ENCODE data around the gene NMNAT1. TPM values are rescaled to one million over a fixed set of nuclear protein-coding genes. Genes with fewer than 3 reads are reported as not detected.
"Not testable (repeated sequence)": the region's sequence is repeated elsewhere in the genome, so short reads cannot be mapped to it uniquely, and the experiment has no call there.

NMNAT1 gene
- total RNA-seq, 4 donors from 2014 or later, result 7.1 to 39.8 (median 17.9) TPM

- no peaks in the 10 kb centered on the region for H3K9me3 ChIP-seq
- TF ChIP-seq CTCF (IDR thresholded peaks at IDR 0.05), result no peak
- no peak for TF ChIP-seq POLR2A (IDR thresholded peaks at IDR 0.05)
- no peak for TF ChIP-seq POLR2AphosphoS5 (IDR thresholded peaks at IDR 0.05)
- TF ChIP-seq EP300 (IDR thresholded peaks at IDR 0.05; ENCODE audit: low read depth), result no peak
- peaks cover 0 to 17% (median 14%) of the 10 kb centered on the region in 4 donors for H3K4me1 ChIP-seq
- H3K36me3 ChIP-seq, result no peaks in the 10 kb centered on the region
- H3K27me3 ChIP-seq, result peaks cover 47% of the 10 kb centered on the region
- in situ Hi-C loops (cut with MboI; ENCODE audit: low pct_ligation_motif_present in 1 of 4, low pct_unique_long_range_greater_than_20kb in 1 of 4, low sequenced_read_pairs in 3 of 4), result no loop called here
- H3K4me3 ChIP-seq, result no peak overlapping the region
- intact Hi-C loops (cut with DNase I; ENCODE audit: low total_unique reads), result no loop called here
- no peak for DNase-seq
- 88 to 100% methylated on average over 4 to 8 of the region's 8 CpGs for WGBS, 2 donors (ENCODE audit: low coverage in 1 of 2)
- no peak overlapping the region for H3K27ac ChIP-seq
Observed at GRCh38 chr1:10001016-10001665, 57.9 kb downstream of the NMNAT1 start.

DNA sequence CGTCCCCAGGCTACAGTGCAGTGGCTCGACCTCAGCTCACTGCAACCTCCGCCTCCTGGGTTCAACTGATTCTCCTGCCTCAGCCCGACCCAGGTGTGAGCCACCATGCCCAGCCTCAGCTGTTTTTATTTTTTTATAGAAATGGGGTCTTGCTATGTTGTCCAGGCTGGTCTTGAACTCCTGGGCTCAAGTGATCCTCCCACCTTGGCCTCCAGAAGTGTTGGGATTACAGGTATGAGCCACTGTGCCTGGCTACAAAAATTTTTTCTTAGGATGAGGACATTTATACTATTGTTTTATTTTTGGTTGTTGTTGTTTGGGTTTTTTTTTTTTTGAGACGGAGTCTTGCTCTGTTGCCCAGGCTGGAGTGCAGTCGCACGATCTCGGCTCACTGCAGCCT lies 62.0 kb downstream of the NMNAT1 start:
- WGBS, 2 donors (ENCODE audit: low coverage in 1 of 2), result 87 to 91% methylated on average over 8 of the region's 8 CpGs
- H3K27me3 ChIP-seq; H3K4me1 ChIP-seq; H3K4me3 ChIP-seq; intact Hi-C loops (cut with DNase I; ENCODE audit: low total_unique reads); H3K9me3 ChIP-seq; in situ Hi-C loops (cut with MboI; ENCODE audit: low pct_ligation_motif_present in 1 of 4, low pct_unique_long_range_greater_than_20kb in 1 of 4, low sequenced_read_pairs in 3 of 4); DNase-seq; H3K36me3 ChIP-seq; H3K27ac ChIP-seq: not testable (repeated sequence)

DNA sequence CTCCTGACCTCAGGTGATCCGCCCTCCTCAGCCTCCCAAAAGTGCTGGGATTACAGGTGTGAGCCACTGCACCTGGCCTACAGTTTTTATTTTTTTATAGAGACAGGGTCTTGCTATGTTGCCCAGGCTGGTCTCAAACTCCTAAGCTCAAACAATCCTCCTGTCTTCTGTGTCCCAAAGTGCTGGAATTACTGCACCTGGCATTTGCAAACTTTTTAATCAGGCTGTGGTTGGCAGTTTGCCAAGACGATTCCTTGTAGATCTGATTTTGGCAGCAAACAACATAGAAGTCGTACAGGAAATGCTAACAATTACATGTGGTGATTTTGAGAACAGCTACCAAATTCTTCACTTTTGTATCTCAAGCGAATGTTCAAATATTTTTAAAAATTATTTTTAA lies 63.9 kb downstream of the NMNAT1 start:
- 54% methylated on average over 4 of the region's 4 CpGs for WGBS, 2 donors (ENCODE audit: low coverage in 1 of 2)

DNA sequence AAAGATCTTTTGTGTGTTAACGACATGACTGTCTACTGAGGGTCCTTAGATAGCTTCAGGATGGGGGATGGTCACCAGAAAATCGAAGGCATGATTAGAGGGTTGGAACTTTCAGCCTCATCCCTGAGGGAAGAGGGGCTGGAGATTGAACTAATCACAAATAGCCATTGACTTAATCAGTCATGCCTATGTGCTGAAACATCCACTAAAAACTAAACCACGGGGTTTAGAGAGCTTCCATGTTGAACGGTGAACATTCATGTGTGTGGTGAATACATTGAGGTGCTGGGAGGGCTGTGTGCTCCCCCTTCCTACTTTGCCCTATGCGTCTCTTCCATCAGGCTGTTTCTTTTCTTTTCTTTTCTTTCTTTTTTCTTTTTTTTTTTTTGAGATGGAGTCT lies 70.7 kb downstream of the NMNAT1 start:
- H3K27me3 ChIP-seq, result no peaks in the 10 kb centered on the region
- H3K4me1 ChIP-seq, result peaks cover 0 to 4% (median 0%) of the 10 kb centered on the region in 4 donors
- no peak for DNase-seq
- TF ChIP-seq POLR2AphosphoS5 (IDR thresholded peaks at IDR 0.05), result no peak
- no peak for TF ChIP-seq CTCF (IDR thresholded peaks at IDR 0.05)
- no peak for TF ChIP-seq POLR2A (IDR thresholded peaks at IDR 0.05)
- no peak for TF ChIP-seq EP300 (IDR thresholded peaks at IDR 0.05; ENCODE audit: low read depth)
- no peaks in the 10 kb centered on the region for H3K9me3 ChIP-seq
- no peak overlapping the region for H3K27ac ChIP-seq
- intact Hi-C loops (cut with DNase I; ENCODE audit: low total_unique reads) (no loop called here), in situ Hi-C loops (cut with MboI; ENCODE audit: low pct_ligation_motif_present in 1 of 4, low pct_unique_long_range_greater_than_20kb in 1 of 4, low sequenced_read_pairs in 3 of 4) (no loop called here)
- no peaks in the 10 kb centered on the region for H3K36me3 ChIP-seq
- 78 to 89% methylated on average over 4 to 5 of the region's 5 CpGs for WGBS, 2 donors (ENCODE audit: low coverage in 1 of 2)
- no peak overlapping the region for H3K4me3 ChIP-seq

More for the DNA sequence above, 63.9 kb downstream of the NMNAT1 start:
- in situ Hi-C loops (cut with MboI; ENCODE audit: low pct_ligation_motif_present in 1 of 4, low pct_unique_long_range_greater_than_20kb in 1 of 4, low sequenced_read_pairs in 3 of 4) (no loop called here), intact Hi-C loops (cut with DNase I; ENCODE audit: low total_unique reads) (no loop called here)
- H3K36me3 ChIP-seq, result no peaks in the 10 kb centered on the region
- no peaks in the 10 kb centered on the region for H3K9me3 ChIP-seq
- no peak overlapping the region for H3K27ac ChIP-seq
- no peaks in the 10 kb centered on the region for H3K4me1 ChIP-seq
- TF ChIP-seq EP300 (IDR thresholded peaks at IDR 0.05; ENCODE audit: low read depth) (no peak), CTCF (IDR thresholded peaks at IDR 0.05) (no peak), POLR2AphosphoS5 (IDR thresholded peaks at IDR 0.05) (no peak), POLR2A (IDR thresholded peaks at IDR 0.05) (no peak)
- H3K4me3 ChIP-seq, result no peak overlapping the region
- no peak for DNase-seq
- H3K27me3 ChIP-seq, result peaks cover 6% of the 10 kb centered on the region

- in situ Hi-C loops (cut with MboI; ENCODE audit: low pct_ligation_motif_present in 1 of 4, low pct_unique_long_range_greater_than_20kb in 1 of 4, low sequenced_read_pairs in 3 of 4) (no loop called here), intact Hi-C loops (cut with DNase I; ENCODE audit: low total_unique reads) (no loop called here)
- TF ChIP-seq POLR2A (IDR thresholded peaks at IDR 0.05), result no peak
- no peak for TF ChIP-seq EP300 (IDR thresholded peaks at IDR 0.05; ENCODE audit: low read depth)
- no peak for TF ChIP-seq CTCF (IDR thresholded peaks at IDR 0.05)
- TF ChIP-seq POLR2AphosphoS5 (IDR thresholded peaks at IDR 0.05), result no peak
- H3K4me3 ChIP-seq, result no peak overlapping the region
- H3K9me3 ChIP-seq, result no peaks in the 10 kb centered on the region
- no peaks in the 10 kb centered on the region for H3K36me3 ChIP-seq
- peaks cover 0 to 4% (median 0%) of the 10 kb centered on the region in 4 donors for H3K4me1 ChIP-seq
- no peaks in the 10 kb centered on the region for H3K27me3 ChIP-seq
- no peak overlapping the region for H3K27ac ChIP-seq
- DNase-seq, result no peak
Observed at GRCh38 chr1:10019561-10019960, 76.3 kb downstream of the NMNAT1 start.

Data from transverse colon (tissue), 4 donors.